M059J (cell line): ENCODE data around the gene PRRX2. TPM values are rescaled to one million over a fixed set of nuclear protein-coding genes. Genes with fewer than 3 reads are reported as not detected.

ENCODE experiments used
- DNase-seq: peaks from one replicate; pipeline ENCODE4 v3.0.0-alpha.2; 2012; ENCODE audit warnings: low read depth
- total RNA-seq: library from RNA; depleted of rRNA; stranded (reverse); fragments of >200 nt; shearing (Covaris generic); gene quantifications from 2 replicates; pipeline ENCODE4 v1.2.3, GENCODE V29; 2014; rRNA removed

The PRRX2 gene
- 0.17 and 0.20 TPM in 2 replicates for total RNA-seq

DNA sequence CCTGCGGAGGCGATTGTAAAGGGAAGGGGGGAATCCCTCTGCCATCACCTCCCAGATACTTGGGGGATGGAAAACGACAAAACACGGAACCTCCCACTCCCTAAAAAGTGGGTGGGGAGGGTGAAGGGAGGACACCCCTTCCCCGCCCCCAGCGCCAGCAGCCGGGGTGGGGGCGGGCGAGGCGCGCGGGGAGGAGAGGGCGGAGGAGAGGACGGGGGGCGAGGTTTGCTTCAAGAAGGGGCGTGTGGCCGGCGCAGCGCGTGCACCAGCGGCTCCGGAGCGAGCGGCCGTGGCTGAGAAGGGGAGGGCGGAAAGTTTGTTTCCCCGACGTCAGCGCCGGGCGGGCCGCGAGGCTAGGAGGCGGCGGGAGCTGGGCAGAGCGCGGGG lies at the start of gene PRRX2:
TSS of gene PRRX2 (plus strand) at position 259 of the 387 bp plus-strand sequence. CDS start 221 bp downstream, outside the sequence.
- no peak for DNase-seq

DNA sequence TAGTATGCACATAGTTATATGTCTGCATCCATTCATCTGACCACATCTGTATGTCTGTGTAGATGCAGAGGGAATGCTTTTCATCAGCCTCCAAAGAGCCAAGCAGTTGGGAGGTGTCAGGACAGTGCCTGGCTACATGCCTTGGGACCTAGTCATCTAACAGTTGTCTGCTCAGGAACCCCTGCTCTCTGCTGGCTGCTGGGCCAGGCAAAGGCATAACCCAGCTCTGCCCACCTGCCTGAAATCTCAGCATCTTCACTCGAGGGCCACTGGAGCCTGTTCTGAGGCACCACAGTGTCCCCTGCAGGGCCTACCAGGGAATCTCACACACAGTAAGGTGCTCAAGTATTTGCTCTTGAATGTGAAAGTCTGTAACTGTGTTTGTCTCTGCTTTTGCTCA lies 48.3 kb upstream of the PRRX2 start:
- peak; percentile 78 for DNase-seq

DNA sequence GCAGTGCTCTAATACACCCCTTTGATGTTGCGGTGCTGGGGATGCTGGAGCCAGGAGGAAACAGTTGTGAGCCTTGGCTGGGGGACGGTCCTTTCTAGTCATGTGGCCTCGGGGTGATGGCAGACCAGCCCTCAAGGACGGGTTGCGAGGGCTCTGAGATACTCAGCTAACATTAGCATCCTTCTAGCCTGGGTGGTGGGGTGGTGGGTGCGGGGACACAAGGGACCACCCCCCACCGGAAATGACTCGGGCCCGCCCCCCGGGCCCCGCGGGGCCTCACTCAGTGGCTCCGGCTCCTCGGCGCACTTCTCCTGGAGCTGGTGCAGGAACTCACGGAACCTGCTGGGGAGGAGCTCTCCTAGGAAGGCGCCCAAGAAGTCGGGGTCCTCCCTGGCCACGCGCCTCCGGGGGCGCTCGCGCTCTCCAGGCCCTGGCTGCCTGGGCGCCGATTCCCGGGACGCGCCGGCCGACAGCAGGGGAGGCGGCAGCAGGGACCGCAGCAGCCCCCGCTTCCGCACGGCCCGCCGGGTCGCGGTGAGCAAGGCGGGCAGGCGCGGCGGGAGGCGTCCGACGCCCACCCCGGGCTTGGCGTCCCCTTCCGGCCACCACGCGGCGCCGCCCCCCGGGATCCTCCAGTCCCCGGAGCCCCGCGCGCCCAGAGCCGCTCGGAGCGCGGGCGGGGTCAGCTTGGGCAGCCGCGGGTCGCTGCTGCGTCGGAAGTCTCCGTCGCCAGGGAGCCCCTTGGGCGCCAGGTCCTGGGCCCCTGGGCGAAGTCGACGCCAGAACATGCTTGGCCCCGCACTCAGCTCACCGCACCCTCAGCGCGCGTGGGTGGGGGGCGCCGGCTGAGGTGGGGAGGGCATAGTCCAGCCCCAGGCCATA lies 45.4 kb upstream of the PRRX2 start:
- peak; percentile 49 for DNase-seq

DNA sequence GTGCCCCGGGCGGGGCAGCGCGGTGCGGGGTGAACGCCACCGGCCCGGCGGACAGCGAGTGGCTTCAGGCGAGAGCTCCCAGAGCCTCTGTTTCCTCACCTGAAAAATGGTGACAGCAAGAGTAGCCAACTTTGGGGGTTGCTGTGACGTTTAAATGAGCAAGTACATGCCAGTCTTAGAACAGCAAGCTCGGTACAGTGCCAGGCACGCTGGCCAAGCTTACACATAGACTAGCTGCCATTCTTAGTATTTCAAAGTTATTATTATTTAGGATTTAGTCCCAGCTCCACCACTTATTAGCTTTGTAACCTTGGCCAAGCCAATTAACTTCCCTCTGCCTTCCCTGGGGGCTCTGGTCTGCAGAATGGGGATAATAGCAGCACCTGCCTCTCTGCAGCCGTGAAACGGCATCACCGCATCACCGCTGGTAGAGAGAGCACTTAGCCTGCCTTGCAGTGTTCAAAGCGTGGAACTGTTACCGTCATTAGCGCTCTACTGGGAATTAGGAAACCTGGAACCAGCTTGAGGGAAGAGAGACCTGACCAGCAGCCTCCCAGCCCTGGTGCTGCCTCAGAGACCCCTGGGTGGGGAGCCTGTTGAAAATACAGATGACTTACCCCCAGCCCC lies 44.7 kb upstream of the PRRX2 start, which contains the start of gene C9orf50:
TSS of gene C9orf50 (minus strand) at position 433 of the 627 bp plus-strand sequence. CDS start 527 bp downstream, outside the sequence.
- no peak for DNase-seq

DNA sequence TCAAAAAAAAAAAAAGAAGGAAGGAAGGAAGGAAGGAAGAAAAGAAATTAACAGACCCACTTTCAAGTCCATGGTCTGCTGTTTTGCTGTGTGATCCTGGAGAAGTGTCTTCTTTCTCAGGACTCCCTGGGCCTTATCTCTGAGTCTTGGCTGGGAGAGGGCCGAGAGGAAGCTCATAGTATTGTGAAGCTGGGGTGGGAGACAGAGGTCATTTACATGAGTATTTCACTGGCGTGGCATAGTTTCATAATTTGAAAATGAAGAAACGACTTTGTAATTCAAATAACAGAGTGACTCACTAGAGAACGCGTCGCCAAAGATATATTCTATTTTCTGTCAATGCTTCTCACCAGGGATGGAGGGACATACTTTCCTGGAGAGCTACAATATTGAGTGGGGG lies 42.1 kb upstream of the PRRX2 start:
- DNase-seq: no peak

DNA sequence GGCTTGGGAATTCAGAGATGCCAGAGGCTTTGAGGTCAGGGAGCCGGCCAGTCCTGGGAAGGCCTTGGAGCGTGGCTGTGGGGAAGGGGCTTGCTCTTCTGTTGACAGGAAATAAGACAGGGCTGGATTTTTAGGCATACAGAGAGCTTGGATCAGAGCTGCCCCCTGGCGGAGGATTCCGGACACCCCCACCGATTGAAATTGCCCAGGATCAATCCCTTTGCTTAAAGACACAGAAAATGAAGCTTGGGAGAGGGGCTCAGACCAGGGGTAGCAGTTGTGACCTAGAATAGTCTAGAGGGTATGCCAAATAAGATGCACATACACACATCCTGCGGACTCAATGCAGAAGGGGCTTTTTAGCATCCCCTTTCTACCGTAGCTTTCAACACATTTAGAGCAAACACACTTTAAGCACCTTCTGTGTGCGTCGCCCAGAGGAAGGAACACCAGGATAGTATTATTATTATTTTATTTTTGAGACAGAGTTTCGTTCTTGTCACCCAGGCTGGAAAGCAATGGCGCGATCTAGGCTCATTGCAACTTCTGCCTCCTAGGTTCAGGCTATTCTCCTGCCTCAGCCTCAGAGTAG lies 41.2 kb upstream of the PRRX2 start:
- peak; percentile 47 for DNase-seq

DNA sequence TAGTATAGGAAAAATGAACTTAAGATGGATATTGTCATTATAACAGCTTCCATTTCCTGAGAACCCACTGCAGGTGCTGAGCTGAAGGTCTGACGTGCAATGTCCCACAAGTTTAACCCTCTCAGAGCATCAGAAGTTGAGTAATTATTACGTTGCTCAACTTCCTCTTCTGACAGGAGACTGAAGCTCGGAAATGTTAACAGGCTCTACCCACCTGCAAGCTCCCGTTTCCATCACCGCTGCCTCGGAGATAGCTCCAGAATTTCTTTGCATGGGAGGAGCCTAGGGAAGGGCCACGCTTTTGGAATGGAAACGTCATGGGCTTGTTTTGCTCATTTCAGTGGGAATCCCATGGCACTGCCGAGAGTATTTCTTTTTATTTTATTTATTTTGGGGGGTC lies 40.5 kb upstream of the PRRX2 start:
- DNase-seq: no peak

DNA sequence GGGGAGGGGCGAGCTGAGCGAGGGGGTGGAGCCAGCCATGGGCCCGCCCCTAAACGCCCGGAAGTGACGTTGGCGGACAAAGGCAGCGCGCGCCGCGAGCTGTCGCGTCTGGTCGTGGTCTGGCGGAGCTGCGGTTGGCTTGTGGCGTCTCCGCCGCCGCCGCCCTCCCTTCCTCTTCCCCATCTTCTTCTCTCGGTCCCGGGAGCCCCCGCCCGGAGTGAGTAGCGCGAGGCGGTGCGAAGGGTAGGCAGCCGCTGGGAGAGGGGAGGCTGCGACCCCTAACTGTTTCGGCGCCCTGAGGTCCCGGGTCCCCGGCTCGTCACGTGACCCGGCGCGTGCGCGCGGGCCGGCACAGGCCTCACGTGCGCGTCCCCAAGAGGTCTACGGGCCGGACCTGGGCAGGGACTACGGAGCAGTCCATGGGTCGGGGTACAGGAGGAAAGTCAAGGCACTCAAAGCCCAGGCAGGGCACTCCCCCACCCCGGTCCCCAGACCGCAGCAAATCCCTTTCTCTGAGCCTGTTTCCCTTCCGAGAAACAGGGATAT lies 39.3 kb upstream of the PRRX2 start, which contains the start of gene NTMT1:
TSS of gene NTMT1 (plus strand) at position 85 of the 546 bp plus-strand sequence. CDS start 6,541 bp downstream, outside the sequence.
- peak; percentile 79 for DNase-seq

DNA sequence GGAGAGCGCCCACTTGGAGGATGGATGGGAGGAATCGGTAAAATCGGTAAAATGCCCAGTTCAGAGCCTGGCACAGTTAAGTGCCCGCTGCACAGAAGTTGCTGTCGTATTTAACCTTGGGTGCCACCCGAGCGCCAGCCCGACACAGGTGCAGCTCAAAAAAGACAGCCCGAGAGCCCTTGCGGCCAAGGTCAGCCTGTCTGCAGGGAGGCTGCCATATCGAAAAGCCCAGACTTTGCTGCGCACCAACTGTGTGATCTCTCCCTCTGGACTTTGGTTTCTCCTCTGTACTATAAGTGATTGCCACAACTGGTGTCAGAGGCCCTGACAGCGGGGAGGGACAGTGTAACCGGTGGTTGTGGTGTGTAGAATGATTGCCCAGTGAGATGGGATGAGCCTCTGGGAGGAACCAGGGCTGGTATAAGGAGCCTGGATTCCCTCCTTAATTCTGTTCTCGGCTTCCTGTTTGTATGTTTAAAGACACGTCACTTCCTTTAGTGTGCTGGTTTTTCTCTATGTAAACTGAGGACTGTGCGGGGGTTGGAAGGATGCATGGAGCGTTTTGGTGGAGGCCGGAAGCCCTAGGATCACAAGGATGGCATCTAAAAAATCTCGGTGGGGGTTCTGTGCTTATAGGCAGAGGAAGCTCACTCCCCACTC lies 38.7 kb upstream of the PRRX2 start:
- peak; percentile 87 for DNase-seq

DNA sequence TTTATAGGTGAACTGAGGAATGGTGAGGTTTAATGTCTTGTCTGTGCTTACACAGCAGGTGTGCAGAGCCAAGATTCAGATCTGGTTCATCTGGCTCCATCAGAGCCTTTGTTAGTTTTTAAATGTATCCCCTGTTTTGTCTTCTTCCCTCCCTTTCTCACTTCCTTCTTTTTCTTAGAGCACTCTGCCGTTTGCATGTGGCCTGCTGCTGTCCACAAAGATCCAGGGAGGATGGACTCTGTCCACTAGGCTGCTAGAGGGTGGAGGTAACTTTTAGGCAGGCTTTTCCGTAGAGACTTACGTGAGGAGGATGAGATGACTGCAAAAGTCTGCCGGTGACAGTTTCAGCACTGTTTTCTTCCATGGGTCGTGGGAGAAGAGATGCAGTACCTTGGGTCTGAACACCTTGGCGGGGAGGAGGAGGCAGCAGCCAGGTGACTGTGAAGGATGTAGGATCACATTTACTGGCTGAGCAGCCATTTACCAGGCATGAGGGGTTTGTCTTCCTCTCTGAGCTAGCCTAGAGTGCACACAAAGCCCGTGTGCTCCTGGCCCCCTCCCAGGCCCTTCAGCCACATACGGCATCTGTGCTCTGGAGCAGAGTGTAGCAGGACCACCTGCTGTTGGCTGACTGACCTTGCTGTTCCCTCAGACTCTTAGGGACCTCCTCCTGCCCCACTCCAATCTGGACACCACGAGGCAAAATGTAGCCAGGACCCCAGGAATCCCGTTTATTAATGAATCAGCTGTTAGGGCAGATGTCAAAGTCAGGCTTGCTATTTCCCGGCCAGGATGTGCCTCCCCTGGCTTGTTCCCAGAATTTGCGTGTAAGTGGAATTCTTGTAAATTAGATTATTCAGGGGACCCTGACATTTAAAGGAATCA lies 37.6 kb upstream of the PRRX2 start:
- DNase-seq: peak; percentile 64

DNA sequence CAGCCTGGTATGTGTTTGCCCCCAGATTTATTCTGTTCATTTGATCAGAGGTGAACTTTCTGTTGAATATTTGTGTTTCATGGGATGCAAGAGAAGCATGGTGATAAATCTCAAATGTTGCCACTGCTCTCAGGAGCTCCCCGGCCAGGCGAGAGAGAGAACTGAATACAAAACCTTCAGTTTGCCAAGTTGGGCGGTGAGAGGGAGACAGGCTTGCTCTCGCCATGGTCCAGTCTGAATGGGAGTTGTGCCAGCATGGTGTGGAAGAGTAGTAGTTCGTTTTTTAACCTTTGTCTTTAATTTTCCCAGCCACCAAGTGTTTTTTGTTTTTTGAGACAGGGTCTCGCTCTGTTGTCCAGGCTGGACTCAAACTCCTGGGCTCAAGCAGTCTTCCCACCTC lies 36.7 kb upstream of the PRRX2 start:
- no peak for DNase-seq

DNA sequence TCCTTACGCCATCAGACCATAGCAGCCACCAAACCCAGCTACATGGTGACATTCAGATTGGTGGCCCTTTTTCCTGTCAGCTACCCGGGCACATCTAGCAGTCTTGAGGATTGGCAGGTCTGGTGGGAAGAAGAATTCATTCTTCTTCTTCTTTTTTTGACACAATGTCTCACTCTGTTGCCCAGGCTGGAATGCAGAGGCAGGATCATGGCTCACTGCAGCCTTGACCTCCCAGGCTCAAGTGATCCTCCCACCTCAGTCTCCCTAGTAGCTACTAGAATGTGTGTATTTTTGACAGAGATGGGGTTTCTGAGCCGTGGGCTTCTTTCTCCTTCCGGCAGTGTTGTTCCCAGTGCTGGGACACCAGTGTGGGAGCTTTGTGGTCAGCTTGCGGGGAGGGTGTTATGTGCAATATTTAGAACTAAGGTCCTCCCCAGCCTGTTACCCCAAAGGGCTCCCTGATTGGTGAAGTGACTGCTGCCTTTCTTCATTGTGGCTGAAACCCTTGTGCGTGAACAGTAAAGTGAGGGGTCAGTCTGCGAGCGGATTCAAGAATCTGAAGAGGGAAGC lies 36.1 kb upstream of the PRRX2 start:
- DNase-seq: no peak

DNA sequence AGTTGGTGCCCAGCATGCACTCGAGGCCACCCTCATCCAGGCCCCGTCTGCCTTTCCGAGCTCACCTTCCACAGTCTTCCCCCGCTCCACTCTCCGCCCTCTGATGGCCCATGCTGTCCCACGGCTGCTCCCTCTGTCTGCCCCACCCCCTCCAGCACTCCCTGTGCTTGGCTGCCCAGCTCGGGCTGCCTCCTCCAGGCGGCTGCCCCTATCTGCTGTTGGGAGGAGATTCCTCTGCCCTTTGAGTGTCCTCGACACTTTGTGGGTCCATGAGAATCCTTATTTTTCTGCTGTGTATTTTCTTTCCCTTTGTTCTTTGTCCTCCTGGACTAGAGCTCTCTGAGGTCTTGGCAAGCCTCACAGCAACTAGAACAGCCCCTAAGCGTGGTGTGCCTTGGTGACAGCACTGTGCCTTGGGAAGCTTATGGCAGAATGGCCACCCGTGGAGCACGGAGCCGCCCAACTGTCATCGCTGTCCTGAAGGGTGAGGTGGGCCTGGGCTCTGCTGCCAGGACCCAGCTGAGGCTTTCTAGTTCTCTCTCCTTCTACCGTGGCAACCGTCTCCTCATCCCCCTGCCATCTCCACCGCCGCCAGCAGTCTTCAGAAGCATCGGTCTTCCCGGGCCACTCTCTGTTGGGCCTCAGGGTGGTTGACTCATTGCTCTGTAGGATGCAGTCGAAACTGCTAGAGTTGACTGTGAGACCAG lies 34.3 kb upstream of the PRRX2 start:
- peak; percentile 84 for DNase-seq

DNA sequence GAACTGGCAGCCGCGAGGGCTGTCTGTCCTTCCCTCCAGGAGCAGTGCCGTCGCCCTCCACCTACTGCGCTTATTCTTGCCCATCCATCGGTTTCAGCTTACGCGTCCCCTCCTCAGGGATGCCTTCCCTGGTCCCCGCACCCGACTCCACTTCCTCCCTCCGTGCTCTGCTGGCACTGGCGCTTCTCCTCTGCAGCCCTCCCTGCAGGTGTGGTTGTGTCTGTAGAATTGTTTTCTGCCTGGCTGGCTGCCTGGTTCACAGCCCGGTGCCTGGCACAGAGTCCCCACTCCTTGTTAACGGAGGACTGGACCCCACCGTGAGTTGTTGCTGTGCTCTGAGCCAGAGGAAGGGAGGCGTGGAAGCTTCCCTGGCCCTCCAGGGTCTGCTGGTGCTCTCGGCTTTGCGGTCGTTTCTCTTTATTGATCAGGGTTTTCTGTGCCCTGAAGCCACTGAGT lies 33.7 kb upstream of the PRRX2 start:
- DNase-seq: no peak

DNA sequence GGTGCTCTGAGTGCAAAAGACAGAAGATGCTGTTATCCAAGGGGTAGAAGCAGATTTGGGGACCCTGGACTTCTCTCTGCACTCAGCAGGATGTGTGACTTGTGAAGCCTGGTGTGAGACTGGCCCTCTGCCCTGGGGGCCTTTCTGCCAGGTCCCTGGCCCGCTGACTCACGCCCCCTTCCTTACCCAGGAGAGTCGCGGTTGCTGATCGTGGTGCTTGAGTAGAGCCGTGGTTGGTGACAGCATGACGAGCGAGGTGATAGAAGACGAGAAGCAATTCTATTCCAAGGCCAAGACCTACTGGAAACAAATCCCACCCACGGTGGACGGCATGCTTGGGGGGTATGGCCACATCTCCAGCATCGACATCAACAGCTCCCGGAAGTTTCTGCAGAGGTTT lies 33.0 kb upstream of the PRRX2 start:
- DNase-seq: peak; percentile 69

DNA sequence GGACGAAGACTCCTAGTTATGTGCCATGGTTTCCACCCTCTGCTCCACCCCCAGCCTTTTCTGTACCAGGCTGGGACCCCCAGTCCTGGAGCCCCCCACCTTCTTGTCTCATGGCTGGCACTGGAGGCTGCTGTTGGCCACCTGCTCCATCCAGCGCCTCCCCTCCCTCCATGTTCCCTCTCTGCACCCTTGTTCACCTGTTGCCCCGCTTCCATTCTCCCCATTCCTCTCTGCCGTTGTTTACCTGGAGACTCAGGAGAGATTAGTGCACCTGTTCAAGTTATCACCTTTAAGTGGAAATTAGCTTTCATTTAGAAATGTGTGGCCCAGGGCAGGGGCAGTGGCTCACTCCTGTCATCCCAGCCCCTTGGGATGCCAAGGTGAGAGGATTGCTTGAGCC lies 32.2 kb upstream of the PRRX2 start:
- DNase-seq: no peak

DNA sequence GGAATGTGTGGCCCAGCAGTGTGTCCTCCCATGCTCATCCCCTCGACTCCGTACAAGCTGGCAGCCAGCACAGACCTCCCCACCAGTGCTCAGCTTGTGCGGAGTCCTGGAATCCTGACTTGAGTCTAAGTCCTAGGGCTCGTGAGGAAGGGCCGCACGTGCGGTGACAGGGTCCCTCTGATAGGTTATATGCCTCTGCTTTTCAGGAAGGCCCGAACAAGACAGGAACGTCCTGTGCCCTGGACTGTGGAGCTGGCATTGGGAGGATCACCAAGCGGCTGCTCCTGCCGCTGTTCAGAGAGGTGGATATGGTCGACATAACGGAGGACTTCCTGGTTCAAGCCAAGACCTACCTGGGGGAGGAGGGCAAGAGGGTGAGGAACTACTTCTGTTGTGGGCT lies 31.6 kb upstream of the PRRX2 start:
- no peak for DNase-seq

DNA sequence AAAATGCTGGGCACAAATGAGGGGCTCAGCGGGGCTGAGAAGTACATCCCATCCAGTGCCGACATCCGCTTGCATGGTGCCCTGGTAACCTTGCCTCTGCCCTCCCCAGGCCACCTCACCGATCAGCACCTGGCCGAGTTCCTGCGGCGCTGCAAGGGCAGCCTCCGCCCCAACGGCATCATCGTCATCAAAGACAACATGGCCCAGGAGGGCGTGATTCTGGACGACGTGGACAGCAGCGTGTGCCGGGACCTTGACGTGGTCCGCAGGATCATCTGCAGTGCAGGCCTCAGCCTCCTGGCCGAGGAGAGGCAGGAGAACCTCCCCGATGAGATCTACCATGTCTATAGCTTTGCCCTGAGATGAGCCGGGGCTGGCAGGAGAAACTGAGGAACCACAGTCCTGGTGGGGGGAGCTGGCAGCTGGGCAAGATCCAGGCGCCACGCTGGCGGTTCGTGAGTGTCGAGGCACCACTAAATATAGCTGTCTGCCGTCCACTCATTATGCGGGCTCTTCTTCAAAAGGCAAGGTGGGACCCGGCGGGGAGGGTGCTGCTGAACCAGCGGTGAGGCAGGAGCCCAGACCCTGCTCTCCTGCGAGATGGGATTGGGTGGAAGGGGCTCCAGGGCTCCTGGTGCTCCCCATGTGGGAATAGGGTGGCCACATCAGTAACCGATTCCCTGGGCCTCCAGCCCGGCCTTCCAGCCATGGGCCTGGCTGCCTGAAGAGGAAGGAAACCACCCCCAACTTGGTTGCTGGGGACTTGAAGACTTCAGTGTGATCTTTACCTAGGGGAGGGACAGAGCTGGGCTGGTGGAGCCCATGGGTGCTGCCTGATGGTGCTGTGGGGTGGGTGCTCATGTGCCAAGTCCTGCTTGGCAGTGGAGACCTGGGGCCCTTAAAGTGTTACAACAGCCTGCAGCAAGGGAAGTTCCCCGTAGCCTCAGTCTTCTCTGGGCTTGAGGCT lies 30.1 kb upstream of the PRRX2 start:
- no peak for DNase-seq
